ENCODE measurements around the gene IRF1.

- TF ChIP-seq CTCF (IDR thresholded peaks at IDR 0.05) (peak; percentile 67 to 86 (median 78)), POLR2A (IDR thresholded peaks at IDR 0.05) (no peak)
Observed at GRCh38 chr5:132526290-132526973, 35.9 kb upstream of the IRF1 start.

Measured in thyroid gland (tissue), 4 donors.